T-helper 17 cell (primary cell): ENCODE data around the gene RAB11FIP4. TPM values are rescaled to one million over a fixed set of nuclear protein-coding genes. Genes with fewer than 3 reads are reported as not detected.

Experiments used
- ATAC-seq: fragments of 150-1000 bp; cut with Tn5 transposase; 2 replicates; pipeline ENCODE4 v1.10.0; 2021; ENCODE audit warnings: mild to moderate bottlenecking, moderate library complexity
- DNase-seq, 3 donors: peaks; one replicate each; pipeline versions ENCODE4 v3.0.0 to v3.0.0-alpha.2; 2020 to 2021
- H3K9me3 ChIP-seq: one replicate; pipeline ENCODE4 v1.7.0; 2013; ENCODE audit warnings: low read length, mild to moderate bottlenecking; ENCODE audit not compliant: control insufficient read depth, poor library complexity, severe bottlenecking
- H3K27ac Mint-ChIP-seq: one replicate; pipeline ENCODE4 v1.8.0; 2022; ENCODE audit warnings: mild to moderate bottlenecking, moderate library complexity, mixed read lengths
- H3K27me3 Mint-ChIP-seq: one replicate; pipeline ENCODE4 v1.8.0; 2022; ENCODE audit warnings: mixed read lengths
- H3K36me3 Mint-ChIP-seq: one replicate; pipeline ENCODE4 v1.8.0; 2022; ENCODE audit warnings: low read depth, mixed read lengths
- H3K4me1 Mint-ChIP-seq: one replicate; pipeline ENCODE4 v1.8.0; 2022; ENCODE audit warnings: mild to moderate bottlenecking, mixed read lengths
- H3K4me3 Mint-ChIP-seq: one replicate; pipeline ENCODE4 v1.8.0; 2022; ENCODE audit warnings: mild to moderate bottlenecking, moderate library complexity, mixed read lengths
- total RNA-seq, 4 donors: library from RNA in 2 of 4; stranded (reverse) in 2 of 4; gene quantifications; one replicate each; pipeline ENCODE4 v1.2.3 and lab custom pipeline; 2022 to 2026

Gene RAB11FIP4
- total RNA-seq, 2 donors from 2014 or later, result 47.4 to 61.9 TPM

DNA sequence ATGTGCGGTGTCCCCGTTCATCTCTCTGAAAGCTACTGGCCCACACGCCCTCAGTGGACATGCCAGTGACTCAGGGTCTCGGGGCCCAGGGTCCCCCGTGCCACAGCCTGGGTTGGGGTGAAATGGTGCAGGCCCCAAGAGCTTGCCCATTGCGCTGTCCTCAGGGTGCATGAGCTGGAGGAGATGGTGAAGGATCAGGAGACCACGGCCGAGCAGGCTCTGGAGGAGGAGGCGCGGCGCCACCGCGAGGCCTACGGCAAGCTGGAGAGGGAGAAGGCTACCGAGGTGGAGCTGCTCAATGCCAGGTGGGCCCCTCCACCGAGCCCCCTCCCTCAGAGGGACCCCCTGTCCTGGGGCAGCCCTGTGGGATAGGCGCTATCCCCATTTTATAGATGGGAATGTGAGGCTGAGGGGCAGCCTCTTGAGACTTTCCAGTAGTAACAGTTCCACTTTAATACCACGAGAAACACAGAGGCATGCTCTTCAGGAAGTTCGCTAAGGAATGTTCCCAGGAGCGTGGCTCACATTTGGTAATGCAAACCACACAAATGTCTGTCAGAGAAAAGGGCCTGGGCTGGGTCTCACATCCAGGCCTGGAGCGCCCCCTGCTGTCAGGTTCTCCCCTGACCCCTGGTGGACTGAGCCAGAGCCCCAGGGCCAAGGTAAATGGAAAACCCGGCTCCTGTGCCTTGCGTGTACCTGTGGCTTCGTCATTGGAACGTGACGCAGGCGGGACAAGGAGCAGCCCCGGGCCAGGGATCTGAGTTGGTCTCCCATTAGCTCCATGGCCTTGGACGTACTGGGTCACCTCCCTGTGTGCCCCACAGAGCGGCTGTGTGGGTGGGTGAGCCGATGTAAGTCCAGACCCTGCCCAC lies 133.7 kb downstream of the RAB11FIP4 start:
- Mint-ChIP-seq H3K4me3 (no peak overlapping the region), H3K4me1 (no peaks in the 10 kb centered on the region), H3K27me3 (no peaks in the 10 kb centered on the region), H3K27ac (peak overlapping the region; percentile 39), H3K36me3 (peaks cover 3% of the 10 kb centered on the region)
- DNase-seq, result peak; percentile 68 to 89 (median 80)
- H3K9me3 ChIP-seq, result no peaks in the 10 kb centered on the region
- peak; percentile 79 for ATAC-seq

DNA sequence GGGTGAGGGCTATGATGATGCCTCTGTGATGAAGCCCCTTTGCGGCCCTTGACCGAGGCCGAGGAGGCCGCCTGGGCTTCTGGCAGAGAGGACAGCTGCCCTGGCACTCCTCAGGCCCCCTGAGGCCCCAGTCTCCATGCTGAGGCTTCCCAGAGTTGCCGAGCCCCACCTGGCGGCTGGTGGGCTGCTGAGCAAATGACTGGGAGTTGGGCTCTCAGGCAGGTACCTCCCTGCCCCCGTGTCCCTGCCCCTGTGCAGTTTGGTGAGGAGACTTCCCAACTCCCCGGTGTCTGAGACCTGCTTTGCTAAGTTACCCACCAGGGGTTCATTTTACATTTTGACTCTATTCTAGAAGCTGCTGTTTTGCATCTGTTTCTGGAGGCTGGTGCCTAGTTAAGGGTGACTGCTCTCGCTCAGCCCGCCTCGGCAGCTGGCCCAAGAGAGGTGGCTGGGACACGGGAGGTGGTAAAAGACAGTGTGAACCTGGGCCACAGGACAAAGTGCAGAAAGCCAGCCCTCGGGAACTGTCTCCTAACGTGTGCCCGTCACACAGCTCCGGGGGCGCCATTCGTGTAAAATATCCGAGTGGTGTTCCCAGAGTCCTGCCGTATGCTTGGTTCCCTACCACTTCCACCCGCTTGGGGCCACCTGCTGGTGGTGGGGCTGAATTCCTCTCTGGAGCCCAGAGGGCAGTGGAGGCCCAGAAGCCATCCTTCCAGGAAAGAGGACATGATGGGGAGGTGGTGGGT lies 134.5 kb downstream of the RAB11FIP4 start:
- DNase-seq, result no peak
- Mint-ChIP-seq H3K27me3 (no peaks in the 10 kb centered on the region), H3K27ac (no peak overlapping the region), H3K4me3 (no peak overlapping the region), H3K4me1 (no peaks in the 10 kb centered on the region), H3K36me3 (peaks cover 3% of the 10 kb centered on the region)
- H3K9me3 ChIP-seq, result no peaks in the 10 kb centered on the region
- ATAC-seq, result no peak

DNA sequence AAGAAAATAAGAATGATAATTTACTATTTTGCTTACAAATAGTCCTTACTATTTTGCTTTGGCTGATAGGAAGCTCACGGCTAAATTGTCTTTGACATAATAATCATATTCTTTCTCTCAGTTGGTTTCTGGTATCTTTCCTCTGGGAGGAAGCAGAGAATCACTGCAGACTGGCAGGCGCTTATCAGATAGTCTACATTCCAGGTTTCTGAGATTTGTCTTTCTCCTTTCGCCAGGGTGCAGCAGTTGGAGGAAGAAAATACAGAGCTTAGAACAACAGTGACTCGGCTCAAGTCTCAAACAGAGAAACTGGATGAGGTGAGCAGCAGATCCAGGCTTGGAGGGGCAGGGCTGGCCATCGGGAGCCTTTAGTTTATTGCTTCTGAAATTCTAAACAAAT lies 136.1 kb downstream of the RAB11FIP4 start:
- DNase-seq, result no peak

DNA sequence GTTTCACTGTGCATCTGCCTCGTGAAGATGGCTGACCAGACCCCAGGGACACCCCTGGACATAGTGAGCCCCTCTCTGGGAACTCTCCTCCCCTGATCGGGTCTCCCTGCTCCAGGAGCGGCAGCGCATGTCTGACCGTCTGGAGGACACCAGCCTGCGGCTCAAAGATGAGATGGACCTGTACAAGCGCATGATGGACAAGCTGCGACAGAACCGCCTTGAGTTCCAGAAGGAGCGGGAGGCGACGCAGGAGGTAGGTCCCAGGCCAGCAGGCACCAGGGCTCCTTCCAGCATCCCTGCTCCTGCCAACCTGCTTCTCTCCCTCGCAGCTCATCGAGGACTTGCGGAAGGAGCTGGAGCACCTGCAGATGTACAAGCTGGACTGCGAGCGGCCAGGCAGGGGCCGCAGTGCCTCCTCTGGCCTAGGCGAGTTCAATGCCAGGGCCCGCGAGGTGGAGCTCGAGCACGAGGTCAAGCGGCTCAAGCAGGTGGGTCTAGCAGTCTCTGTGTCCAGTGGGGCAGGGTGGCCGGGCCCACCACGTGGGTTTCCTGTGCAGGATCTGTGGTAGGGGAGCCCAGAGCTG lies 136.9 kb downstream of the RAB11FIP4 start:
- H3K27ac Mint-ChIP-seq, result no peak overlapping the region
- no peaks in the 10 kb centered on the region for H3K27me3 Mint-ChIP-seq
- no peak overlapping the region for H3K4me3 Mint-ChIP-seq
- no peak for DNase-seq
- no peak for ATAC-seq
- H3K9me3 ChIP-seq, result no peaks in the 10 kb centered on the region
- peaks cover 7% of the 10 kb centered on the region for H3K4me1 Mint-ChIP-seq
- peaks cover 3% of the 10 kb centered on the region for H3K36me3 Mint-ChIP-seq

More for the DNA sequence above, 136.1 kb downstream of the RAB11FIP4 start:
- Mint-ChIP-seq H3K27me3 (no peaks in the 10 kb centered on the region), H3K36me3 (peaks cover 3% of the 10 kb centered on the region), H3K4me1 (peaks cover 1% of the 10 kb centered on the region), H3K4me3 (no peak overlapping the region), H3K27ac (no peak overlapping the region)
- no peak for ATAC-seq
- H3K9me3 ChIP-seq, result no peaks in the 10 kb centered on the region

DNA sequence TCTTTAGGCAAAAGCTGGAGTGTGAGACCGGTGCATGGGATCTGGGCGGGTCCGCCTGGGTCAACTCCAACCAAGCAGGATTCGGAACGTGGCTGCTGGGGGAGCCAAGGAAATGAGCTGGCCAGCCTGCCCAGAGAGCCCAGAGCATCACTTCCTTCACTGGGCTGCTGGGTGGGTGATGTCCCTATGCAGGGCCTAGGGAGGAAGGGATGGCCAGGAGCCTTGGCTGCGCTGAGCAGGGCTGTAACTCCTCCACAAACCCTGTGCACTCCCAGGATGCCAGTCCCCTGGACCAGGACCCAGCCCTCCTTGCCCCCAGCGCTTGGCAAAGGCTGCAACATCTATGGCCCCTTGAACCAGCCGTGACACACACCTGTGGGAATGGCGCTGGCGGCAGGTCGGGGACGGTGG lies 138.4 kb downstream of the RAB11FIP4 start:
- DNase-seq (no peak), ATAC-seq (no peak)
- H3K4me1 Mint-ChIP-seq, result peaks cover 7% of the 10 kb centered on the region
- H3K27me3 Mint-ChIP-seq, result no peaks in the 10 kb centered on the region
- no peaks in the 10 kb centered on the region for H3K36me3 Mint-ChIP-seq
- no peaks in the 10 kb centered on the region for H3K9me3 ChIP-seq
- no peak overlapping the region for H3K4me3 Mint-ChIP-seq
- H3K27ac Mint-ChIP-seq, result no peak overlapping the region

DNA sequence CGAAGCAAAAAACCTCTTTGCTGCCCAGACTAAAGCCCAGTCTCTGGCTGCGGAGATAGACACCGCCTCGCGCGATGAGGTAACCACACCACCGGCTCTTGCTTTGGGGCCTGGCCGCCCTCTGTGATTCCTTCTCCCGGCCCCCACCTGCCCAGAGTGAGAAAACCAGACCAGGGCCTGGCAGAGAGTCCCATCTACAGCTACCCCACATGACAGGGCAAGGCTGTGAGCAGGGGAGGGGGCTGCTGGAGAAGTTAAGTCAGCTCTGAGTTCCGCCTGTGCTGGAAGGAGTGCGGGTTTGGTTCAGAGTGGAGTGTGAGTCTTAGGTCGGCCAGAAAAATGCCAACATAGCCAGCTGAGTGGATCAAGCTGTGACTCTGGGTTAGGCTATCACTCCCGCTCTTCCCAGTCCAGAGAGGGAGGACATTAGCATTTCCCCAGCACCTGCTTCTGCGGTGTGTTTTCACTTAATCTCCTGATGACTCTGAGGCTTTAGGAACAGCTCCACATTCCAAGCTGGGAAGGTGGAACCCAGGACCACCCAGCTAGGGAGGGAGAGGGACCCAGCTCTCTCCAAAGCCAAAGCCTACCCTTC lies 139.0 kb downstream of the RAB11FIP4 start:
- no peak overlapping the region for H3K27ac Mint-ChIP-seq
- H3K4me3 Mint-ChIP-seq, result no peak overlapping the region
- H3K4me1 Mint-ChIP-seq, result peaks cover 8% of the 10 kb centered on the region
- no peaks in the 10 kb centered on the region for H3K27me3 Mint-ChIP-seq
- DNase-seq (no peak), ATAC-seq (no peak)
- H3K9me3 ChIP-seq, result no peaks in the 10 kb centered on the region
- H3K36me3 Mint-ChIP-seq, result no peaks in the 10 kb centered on the region

DNA sequence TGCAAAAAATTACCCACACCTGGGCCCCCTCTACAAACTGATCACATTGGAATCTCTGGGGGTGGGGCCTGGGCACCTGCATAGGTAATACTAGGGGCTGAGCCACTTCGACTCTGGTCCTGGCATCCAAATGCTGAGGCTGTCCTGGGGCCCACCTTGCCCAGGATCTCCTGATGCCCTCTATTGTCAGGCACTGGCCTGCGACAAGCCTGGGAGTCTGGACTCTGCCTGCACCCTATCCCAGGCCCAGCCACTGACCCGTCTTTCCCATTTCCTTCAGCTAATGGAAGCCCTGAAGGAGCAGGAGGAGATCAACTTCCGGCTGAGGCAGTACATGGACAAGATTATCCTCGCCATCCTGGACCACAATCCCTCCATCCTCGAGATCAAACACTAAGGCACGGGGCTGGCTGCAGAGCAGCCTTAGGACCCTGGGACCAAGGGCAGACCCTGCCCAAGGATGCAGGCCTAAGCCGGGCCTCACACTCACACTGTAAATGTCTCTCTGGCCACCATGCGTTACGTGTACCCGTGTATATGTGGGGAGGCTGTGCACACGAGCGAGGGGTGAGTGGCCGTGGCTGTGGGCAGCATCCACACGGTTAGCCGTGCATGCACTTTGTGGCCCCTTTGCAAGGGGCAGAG lies 140.0 kb downstream of the RAB11FIP4 start:
- ATAC-seq (no peak), DNase-seq (no peak)
- peak overlapping the region; percentile 25 for H3K4me3 Mint-ChIP-seq
- H3K4me1 Mint-ChIP-seq, result peaks cover 11% of the 10 kb centered on the region
- no peaks in the 10 kb centered on the region for H3K36me3 Mint-ChIP-seq
- no peaks in the 10 kb centered on the region for H3K9me3 ChIP-seq
- H3K27me3 Mint-ChIP-seq, result no peaks in the 10 kb centered on the region
- H3K27ac Mint-ChIP-seq, result peak overlapping the region; percentile 14

DNA sequence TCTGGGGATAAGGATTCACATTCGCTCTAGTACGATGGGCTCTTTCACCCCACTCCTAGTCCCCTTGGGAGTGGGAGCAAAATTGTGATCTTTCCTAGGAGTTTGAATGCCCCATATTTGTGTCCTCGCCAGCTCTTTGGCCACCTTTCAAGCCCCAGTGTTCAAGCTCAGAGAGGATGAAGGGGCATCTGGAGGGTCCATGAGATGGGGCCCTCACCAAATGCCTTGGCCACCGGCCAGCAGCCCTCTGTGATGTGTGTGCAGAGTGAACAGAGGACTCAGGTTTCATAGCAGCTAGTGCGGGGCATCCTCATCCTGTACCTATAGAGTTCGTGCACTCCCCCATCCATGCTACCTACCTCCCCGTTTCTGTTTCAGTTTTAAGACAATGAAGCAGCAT lies 140.6 kb downstream of the RAB11FIP4 start:
- H3K9me3 ChIP-seq, result no peaks in the 10 kb centered on the region
- DNase-seq (no peak), ATAC-seq (no peak)
- Mint-ChIP-seq H3K27ac (peak overlapping the region; percentile 14), H3K4me3 (no peak overlapping the region), H3K36me3 (peaks cover under 1% of the 10 kb centered on the region), H3K4me1 (peaks cover 13% of the 10 kb centered on the region), H3K27me3 (no peaks in the 10 kb centered on the region)

DNA sequence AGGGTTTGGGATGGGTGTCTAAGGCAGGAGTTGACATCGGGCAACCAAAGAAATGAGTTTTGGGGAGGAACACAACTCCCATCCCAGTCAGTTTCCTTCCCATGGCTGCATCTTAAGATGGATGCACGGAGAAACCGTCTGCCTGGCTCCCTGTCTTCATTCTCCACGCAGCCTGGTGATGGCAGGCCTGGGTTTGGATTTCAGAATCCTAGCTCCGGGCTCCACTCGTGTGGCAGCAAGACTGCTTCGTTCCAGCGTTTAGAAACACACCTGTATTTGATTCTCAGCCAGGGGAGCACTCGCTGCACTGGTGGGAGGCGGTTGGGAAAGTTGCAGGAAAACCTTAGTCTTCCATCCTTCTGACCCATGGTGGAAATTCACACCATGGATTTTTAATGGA lies 141.1 kb downstream of the RAB11FIP4 start:
- no peak for DNase-seq
- no peaks in the 10 kb centered on the region for H3K9me3 ChIP-seq
- Mint-ChIP-seq H3K4me3 (no peak overlapping the region), H3K36me3 (peaks cover 2% of the 10 kb centered on the region), H3K4me1 (peaks cover 14% of the 10 kb centered on the region), H3K27ac (no peak overlapping the region), H3K27me3 (no peaks in the 10 kb centered on the region)
- no peak for ATAC-seq

DNA sequence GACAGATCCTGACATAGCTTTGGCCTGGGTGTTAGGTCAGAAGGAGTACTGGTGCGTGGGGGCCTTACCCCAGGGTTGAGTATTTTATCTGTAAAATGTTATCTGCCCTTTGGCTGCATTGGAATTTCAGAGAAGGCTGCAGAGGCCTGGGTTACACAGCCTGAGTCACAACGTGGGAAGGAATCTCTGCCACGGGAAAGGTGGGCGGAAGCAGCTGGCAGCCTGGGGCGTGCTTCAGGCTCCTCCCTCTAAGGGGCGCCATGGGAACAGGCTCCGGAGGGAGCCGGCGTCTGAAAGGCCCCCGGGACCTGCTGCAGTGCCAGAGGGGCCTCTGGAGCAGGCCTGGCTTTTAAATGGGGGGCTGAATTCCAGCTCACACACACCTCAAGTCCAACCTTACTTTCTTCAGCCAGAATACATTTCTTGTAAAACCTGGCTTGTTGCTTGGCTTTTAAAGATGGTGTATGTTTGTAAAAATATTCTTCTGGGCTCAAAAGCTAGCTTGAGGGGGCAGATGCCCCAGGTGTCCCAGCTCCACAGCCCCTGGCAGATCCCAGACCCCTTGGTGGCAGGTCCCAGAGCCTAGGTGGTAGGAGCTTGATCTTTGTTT lies 142.2 kb downstream of the RAB11FIP4 start:
- DNase-seq (no peak), ATAC-seq (no peak)
- no peaks in the 10 kb centered on the region for H3K27me3 Mint-ChIP-seq
- peaks cover 14% of the 10 kb centered on the region for H3K4me1 Mint-ChIP-seq
- peaks cover 2% of the 10 kb centered on the region for H3K36me3 Mint-ChIP-seq
- H3K27ac Mint-ChIP-seq, result peak overlapping the region; percentile 43
- no peaks in the 10 kb centered on the region for H3K9me3 ChIP-seq
- no peak overlapping the region for H3K4me3 Mint-ChIP-seq

DNA sequence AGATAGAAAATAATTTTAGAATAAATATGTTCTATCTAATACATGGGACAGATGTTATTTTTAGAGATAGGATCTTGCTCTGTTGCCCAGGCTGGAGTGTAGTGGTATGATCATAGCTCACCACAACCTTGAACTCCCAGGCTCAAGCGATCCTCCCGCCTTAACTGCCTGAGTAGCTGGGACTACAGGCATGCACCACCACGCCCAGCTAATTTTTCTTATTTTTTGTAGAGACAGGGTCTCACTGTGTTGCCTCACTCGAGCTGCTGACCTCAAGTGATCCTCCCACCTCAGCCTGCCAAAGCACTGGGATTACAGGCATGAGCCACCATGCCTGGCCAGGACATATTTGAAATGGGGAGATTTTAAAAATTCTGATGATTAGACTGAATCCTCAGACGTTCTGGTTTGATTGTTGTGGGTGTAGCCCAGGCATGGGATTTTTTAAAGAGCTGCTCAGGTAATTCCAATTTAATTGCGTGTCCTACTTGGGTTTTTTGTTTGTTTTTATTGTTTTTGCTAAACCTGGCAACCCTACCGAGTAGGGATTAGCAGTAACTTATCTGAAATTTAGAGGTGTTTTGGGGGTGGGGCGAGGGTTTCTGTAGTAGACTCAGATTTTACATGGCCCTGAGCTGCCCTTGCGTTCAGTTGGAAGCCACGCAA lies 142.9 kb downstream of the RAB11FIP4 start:
- H3K4me3 Mint-ChIP-seq, result no peak overlapping the region

DNA sequence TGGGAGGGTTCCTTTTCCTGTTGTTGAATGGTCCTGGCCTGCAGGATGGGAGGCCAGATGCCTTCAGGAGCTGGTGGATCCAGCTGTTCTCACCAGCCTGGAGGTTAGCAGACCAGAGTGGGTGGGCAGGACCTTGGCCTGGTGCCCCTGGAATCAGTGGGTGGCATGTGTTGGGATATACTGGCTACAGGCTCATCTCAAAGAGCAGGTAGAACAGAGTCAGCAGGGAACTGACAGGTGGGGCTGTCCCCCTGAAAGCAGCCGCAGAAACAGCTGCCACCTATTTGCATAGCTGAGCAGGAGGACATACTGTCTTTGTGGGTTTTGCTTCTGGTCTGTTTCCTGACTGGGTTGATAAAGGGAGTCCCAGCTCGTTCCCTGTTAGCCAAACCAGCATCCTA lies 144.1 kb downstream of the RAB11FIP4 start:
- Mint-ChIP-seq H3K27ac (peak overlapping the region; percentile 72), H3K27me3 (no peaks in the 10 kb centered on the region), H3K4me1 (peaks cover 14% of the 10 kb centered on the region), H3K36me3 (peaks cover 2% of the 10 kb centered on the region), H3K4me3 (no peak overlapping the region)
- ATAC-seq (peak; percentile 73), DNase-seq (no peak)
- no peaks in the 10 kb centered on the region for H3K9me3 ChIP-seq

More for the DNA sequence above, 142.9 kb downstream of the RAB11FIP4 start:
- Mint-ChIP-seq H3K27ac (peak overlapping the region; percentile 24), H3K36me3 (peaks cover 2% of the 10 kb centered on the region), H3K27me3 (no peaks in the 10 kb centered on the region), H3K4me1 (peaks cover 14% of the 10 kb centered on the region)
- no peaks in the 10 kb centered on the region for H3K9me3 ChIP-seq
- DNase-seq, result no peak
- no peak for ATAC-seq
